IgD-negative memory B cell (primary cell): ENCODE results near the gene ATAD3B. TPM values are rescaled to one million over a fixed set of nuclear protein-coding genes. Genes with fewer than 3 reads are reported as not detected.
A peak's percentile ranks its signal among the peaks of the same experiment; 100 is the strongest.
"Not testable (repeated sequence)": the region's sequence is repeated elsewhere in the genome, so short reads cannot be mapped to it uniquely, and the experiment has no call there.

Experiments
- H3K27ac Mint-ChIP-seq, 3 donors: one replicate each; pipeline ENCODE4 v1.8.0; 2020 to 2022; ENCODE audit warnings: mild to moderate bottlenecking in 3 of 3, mixed read lengths in 3 of 3, moderate library complexity in 1 of 3
- H3K27me3 Mint-ChIP-seq: one replicate; pipeline ENCODE4 v1.8.0; 2021; ENCODE audit warnings: mixed read lengths
- H3K36me3 Mint-ChIP-seq: one replicate; pipeline ENCODE4 v1.8.0; 2020; ENCODE audit warnings: mild to moderate bottlenecking, mixed read lengths
- H3K4me1 Mint-ChIP-seq, 3 donors: one replicate each; pipeline ENCODE4 v1.8.0; 2020 to 2022; ENCODE audit warnings: mixed read lengths in 3 of 3, mild to moderate bottlenecking in 1 of 3
- H3K4me3 Mint-ChIP-seq, 4 donors: one replicate each; pipeline ENCODE4 v1.8.0; 2020 to 2022; ENCODE audit warnings: mild to moderate bottlenecking in 4 of 4, mixed read lengths in 4 of 4, moderate library complexity in 3 of 4
- H3K9me3 Mint-ChIP-seq, 3 donors: one replicate each; pipeline ENCODE4 v1.8.0; 2020 to 2021; ENCODE audit warnings: mixed read lengths in 3 of 3, mild to moderate bottlenecking in 1 of 3
- polyA plus RNA-seq: library from polyadenylated mRNA; unstranded; fragments of 300-500 nt; fragmentation: Illumina TruSeq; gene quantifications from one replicate; pipeline ENCODE4 v1.2.3, GENCODE V29; 2021

Gene ATAD3B
- polyA plus RNA-seq, 1 donor from 2014 or later, result 10.8 TPM

GRCh38 chr1:1495461-1495975 is 24.0 kb downstream of the ATAD3B start:
- H3K27ac Mint-ChIP-seq, H3K4me1 Mint-ChIP-seq, H3K27me3 Mint-ChIP-seq, H3K4me3 Mint-ChIP-seq, H3K9me3 Mint-ChIP-seq: not testable (repeated sequence)
- H3K36me3 Mint-ChIP-seq, result peaks cover 14% of the 10 kb centered on the region

GRCh38 chr1:1504777-1505365 is 33.3 kb downstream of the ATAD3B start:
- not testable (repeated sequence) for H3K36me3 Mint-ChIP-seq, H3K9me3 Mint-ChIP-seq, H3K27me3 Mint-ChIP-seq
- Mint-ChIP-seq H3K4me1 (peaks cover 6 to 15% (median 6%) of the 10 kb centered on the region in 3 donors), H3K27ac (peak overlapping the region; percentile 90 to 95 (median 95)), H3K4me3 (peak overlapping the region; percentile 87 to 97 (median 92))

- H3K27me3 Mint-ChIP-seq, H3K9me3 Mint-ChIP-seq, H3K36me3 Mint-ChIP-seq: not testable (repeated sequence)
- Mint-ChIP-seq H3K4me1 (peaks cover 6 to 15% (median 6%) of the 10 kb centered on the region in 3 donors), H3K4me3 (peak overlapping the region; percentile 87 to 97 (median 92)), H3K27ac (peak overlapping the region; percentile 90 to 95 (median 95))
Measured at GRCh38 chr1:1505366-1505798, 33.8 kb downstream of the ATAD3B start.

GRCh38 chr1:1505801-1506200 is 34.2 kb downstream of the ATAD3B start:
- H3K9me3 Mint-ChIP-seq, H3K27me3 Mint-ChIP-seq, H3K36me3 Mint-ChIP-seq: not testable (repeated sequence)
- H3K4me3 Mint-ChIP-seq, result peak overlapping the region; percentile 87 to 97 (median 92)
- H3K27ac Mint-ChIP-seq, result peak overlapping the region; percentile 90 to 95 (median 91)
- peaks cover 6 to 16% (median 7%) of the 10 kb centered on the region in 3 donors for H3K4me1 Mint-ChIP-seq

GRCh38 chr1:1507305-1507704 is 35.7 kb downstream of the ATAD3B start:
- no peaks in the 10 kb centered on the region for H3K9me3 Mint-ChIP-seq
- H3K4me1 Mint-ChIP-seq, result peaks cover 11 to 20% (median 12%) of the 10 kb centered on the region in 3 donors
- peak overlapping the region in 1 of 4 donors; percentile 27 for H3K4me3 Mint-ChIP-seq
- H3K27ac Mint-ChIP-seq, result peak overlapping the region in 1 of 3 donors; percentile 12
- no peaks in the 10 kb centered on the region for H3K27me3 Mint-ChIP-seq
- H3K36me3 Mint-ChIP-seq, result no peaks in the 10 kb centered on the region

DNA sequence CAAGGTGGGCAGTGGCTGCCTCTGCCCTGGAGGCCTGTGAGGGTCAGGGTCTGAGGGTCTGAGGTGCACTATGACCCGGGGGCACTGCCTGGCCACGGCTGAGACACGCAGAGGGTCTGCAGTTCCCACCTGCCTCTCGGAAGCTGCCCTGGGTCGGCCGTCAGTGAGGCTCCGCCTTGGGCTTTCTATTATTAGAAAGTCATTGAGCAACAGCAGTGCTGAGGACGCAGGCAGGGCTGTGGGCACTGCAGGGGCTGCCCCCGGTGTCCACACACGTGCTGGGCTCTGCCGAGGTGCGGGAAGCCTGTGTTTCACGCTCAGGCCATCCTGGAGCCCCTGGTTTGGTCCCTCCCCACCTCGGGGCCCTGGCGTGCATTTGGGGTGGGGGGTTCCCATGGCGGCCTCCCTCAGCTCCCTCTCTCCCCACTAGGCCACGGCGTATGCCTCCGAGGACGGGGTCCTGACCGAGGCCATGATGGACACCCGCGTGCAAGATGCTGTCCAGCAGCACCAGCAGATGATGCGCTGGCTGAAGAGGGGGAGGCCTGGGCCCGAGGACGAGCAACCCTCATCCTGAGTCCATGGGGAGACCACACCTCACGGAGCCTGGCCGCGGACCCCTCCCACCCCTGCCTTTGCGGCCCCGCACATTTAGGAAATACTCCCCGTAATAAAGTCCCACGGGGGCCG is 37.4 kb downstream of the ATAD3B start:
- not testable (repeated sequence) for H3K27ac Mint-ChIP-seq, H3K4me3 Mint-ChIP-seq, H3K27me3 Mint-ChIP-seq, H3K9me3 Mint-ChIP-seq, H3K36me3 Mint-ChIP-seq
- H3K4me1 Mint-ChIP-seq, result peaks cover 12 to 20% (median 13%) of the 10 kb centered on the region in 3 donors

GRCh38 chr1:1509465-1509850 is 37.9 kb downstream of the ATAD3B start:
- not testable (repeated sequence) for H3K36me3 Mint-ChIP-seq, H3K9me3 Mint-ChIP-seq, H3K27me3 Mint-ChIP-seq, H3K27ac Mint-ChIP-seq, H3K4me3 Mint-ChIP-seq
- peaks cover 12 to 20% (median 13%) of the 10 kb centered on the region in 3 donors for H3K4me1 Mint-ChIP-seq

DNA sequence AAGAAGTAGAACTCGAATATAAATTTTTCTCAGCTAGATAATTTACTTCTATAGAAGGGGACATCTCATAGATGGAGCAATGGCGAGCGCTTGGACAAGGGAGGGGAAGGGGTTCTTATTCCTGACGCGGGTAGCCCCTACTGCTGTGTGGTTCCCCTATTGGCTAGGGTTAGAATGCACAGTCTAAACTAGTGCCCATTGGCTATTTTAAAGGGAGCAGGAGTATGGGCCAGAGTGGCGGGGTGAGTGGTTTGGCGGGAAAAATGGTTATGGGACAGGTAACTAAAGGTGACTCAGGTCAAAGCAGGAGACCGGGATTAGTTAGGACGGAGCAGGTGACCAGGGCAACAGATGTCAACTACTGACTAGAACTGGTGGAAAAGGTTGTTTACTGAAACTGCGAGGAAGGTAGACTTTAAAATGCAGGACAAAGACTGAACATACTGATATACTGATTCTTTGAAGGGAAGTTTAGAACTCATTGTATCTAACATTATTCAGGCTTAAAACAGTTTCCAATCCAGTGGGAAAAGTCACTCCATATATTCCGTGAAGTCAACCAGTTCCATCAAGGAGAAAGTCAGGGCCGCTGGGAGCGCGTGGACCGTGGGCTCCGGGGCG is 39.5 kb downstream of the ATAD3B start:
- H3K27ac Mint-ChIP-seq, result peak overlapping the region; percentile 54 to 97 (median 85)
- H3K27me3 Mint-ChIP-seq, result no peaks in the 10 kb centered on the region
- H3K36me3 Mint-ChIP-seq, result no peaks in the 10 kb centered on the region
- H3K4me3 Mint-ChIP-seq, result peak overlapping the region; percentile 87 to 94 (median 90)
- no peaks in the 10 kb centered on the region for H3K9me3 Mint-ChIP-seq
- peaks cover 6 to 9% (median 8%) of the 10 kb centered on the region in 3 donors for H3K4me1 Mint-ChIP-seq

GRCh38 chr1:1511533-1512285 is 40.1 kb downstream of the ATAD3B start, which contains the start of gene ATAD3A:
ATAD3A (plus strand) TSS chr1:1512162; CDS start chr1:1512269, 107 bp downstream.
- Mint-ChIP-seq H3K27me3 (no peaks in the 10 kb centered on the region), H3K36me3 (no peaks in the 10 kb centered on the region), H3K9me3 (no peaks in the 10 kb centered on the region), H3K27ac (peak within 1 kb of the TSS; percentile 85 to 97 (median 97)), H3K4me3 (peak within 1 kb of the TSS; percentile 87 to 96 (median 94)), H3K4me1 (peaks cover 6 to 9% (median 8%) of the 10 kb centered on the region in 3 donors)

DNA sequence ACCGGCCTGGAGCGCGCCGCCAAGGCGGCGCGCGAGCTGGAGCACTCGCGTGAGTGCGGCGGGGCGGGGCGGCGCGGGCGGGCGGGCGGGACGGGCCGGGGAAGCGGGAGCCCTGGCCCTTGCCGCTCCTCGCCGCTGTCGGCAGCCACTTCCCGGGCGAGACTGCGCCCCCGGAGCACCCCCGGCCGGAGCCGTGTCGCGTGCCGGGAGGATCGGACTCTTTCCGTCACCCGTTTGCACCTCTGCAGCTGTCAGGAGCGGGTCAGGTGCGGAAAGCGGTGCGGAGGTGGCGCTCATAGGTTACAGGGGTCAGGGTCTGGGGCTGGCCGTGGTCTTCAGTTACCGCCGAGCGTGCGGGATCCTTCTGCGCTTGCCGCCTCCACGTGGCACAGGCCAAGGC is 40.9 kb downstream of the ATAD3B start:
- not testable (repeated sequence) for H3K4me1 Mint-ChIP-seq, H3K36me3 Mint-ChIP-seq
- peak overlapping the region in 1 of 3 donors; percentile 73 for H3K27ac Mint-ChIP-seq

DNA sequence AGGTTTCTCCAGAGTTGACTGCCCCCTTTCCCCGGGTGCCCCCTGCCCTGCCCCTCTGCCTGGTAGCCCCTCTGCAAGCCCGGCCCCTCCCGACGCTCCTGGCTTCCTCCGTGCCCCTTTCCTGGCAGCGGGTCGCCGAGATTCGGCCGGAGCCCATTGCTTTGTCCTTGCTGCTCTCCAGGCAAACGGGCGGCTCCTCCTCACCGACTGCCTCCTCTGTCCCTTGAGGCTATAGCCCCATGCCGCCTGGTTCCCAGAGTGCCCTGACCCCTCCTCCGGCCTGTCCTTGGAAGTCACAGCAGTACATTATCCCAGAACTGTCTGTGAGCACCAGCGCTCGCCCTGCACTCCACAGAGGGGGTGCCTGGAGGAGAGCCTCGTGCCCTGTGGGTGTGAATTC is 42.1 kb downstream of the ATAD3B start:
- H3K4me3 Mint-ChIP-seq, result peak overlapping the region in 3 of 4 donors; percentile 32 to 79 (median 79)
- not testable (repeated sequence) for H3K27ac Mint-ChIP-seq, H3K9me3 Mint-ChIP-seq, H3K27me3 Mint-ChIP-seq, H3K4me1 Mint-ChIP-seq, H3K36me3 Mint-ChIP-seq

More for the DNA sequence above, 40.9 kb downstream of the ATAD3B start:
- H3K27me3 Mint-ChIP-seq, H3K9me3 Mint-ChIP-seq: not testable (repeated sequence)
- H3K4me3 Mint-ChIP-seq, result peak overlapping the region; percentile 66 to 87 (median 79)

- H3K4me1 Mint-ChIP-seq, H3K27ac Mint-ChIP-seq, H3K4me3 Mint-ChIP-seq, H3K36me3 Mint-ChIP-seq, H3K9me3 Mint-ChIP-seq, H3K27me3 Mint-ChIP-seq: not testable (repeated sequence)
Measured at GRCh38 chr1:1514376-1514775, 42.8 kb downstream of the ATAD3B start.

GRCh38 chr1:1516923-1517322 is 45.4 kb downstream of the ATAD3B start:
- H3K27me3 Mint-ChIP-seq, H3K36me3 Mint-ChIP-seq, H3K4me3 Mint-ChIP-seq, H3K4me1 Mint-ChIP-seq, H3K27ac Mint-ChIP-seq, H3K9me3 Mint-ChIP-seq: not testable (repeated sequence)

DNA sequence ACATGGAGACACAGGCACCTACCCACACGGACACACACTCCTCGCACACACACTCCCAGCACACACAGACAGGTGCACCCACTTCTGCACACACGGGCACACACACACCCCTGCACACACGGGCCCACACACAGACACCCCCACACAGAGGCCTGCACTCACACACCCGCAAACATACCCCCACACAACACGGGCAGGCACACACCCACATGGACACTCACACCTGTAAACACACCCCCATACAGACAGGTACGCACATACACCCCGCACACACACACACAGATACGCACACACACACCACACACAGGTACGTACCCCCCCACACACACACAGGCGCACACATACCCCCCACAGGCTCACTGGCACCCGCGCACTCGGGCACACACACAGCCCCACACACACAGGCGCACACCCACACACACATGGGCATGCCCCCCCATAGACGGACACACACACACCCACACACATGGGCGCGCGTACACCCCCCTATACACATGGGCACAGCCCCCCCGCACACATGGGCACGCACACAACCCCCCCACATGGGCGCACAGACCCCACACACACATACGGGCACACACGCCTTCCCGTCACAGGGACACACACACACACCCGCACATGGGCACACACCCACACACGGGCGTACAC is 46.5 kb downstream of the ATAD3B start:
- H3K36me3 Mint-ChIP-seq, result peaks cover 3% of the 10 kb centered on the region
- no peak overlapping the region for H3K4me3 Mint-ChIP-seq
- H3K4me1 Mint-ChIP-seq, result peaks cover 0 to 2% (median 0%) of the 10 kb centered on the region in 3 donors
- H3K9me3 Mint-ChIP-seq, result no peaks in the 10 kb centered on the region
- H3K27ac Mint-ChIP-seq, result no peak overlapping the region
- H3K27me3 Mint-ChIP-seq, result no peaks in the 10 kb centered on the region
